WTC11 (cell line): ENCODE data around the gene RBP3.

Source experiments
- CTCF ChIP-seq: fragments of 200-600 bp; IDR thresholded peaks from 2 replicates; pipeline ENCODE4 v1.8.0; 2022; ENCODE audit warnings: antibody characterized with exemption
- TCF7 ChIP-seq: sonication (generic); formaldehyde crosslinking; IDR thresholded peaks from 2 replicates; pipeline ENCODE4 v1.8.0; 2022; ENCODE audit warnings: mild to moderate bottlenecking, low read depth, missing genetic modification reagents, moderate library complexity
- TF ChIP-seq, protein P1 (sequence below): sonication (generic); formaldehyde crosslinking; conservative IDR thresholded peaks from 2 replicates; pipeline ENCODE4 v1.8.1; 2023; ENCODE audit warnings: mild to moderate bottlenecking, low read depth, missing genetic modification reagents, moderate library complexity

DNA sequence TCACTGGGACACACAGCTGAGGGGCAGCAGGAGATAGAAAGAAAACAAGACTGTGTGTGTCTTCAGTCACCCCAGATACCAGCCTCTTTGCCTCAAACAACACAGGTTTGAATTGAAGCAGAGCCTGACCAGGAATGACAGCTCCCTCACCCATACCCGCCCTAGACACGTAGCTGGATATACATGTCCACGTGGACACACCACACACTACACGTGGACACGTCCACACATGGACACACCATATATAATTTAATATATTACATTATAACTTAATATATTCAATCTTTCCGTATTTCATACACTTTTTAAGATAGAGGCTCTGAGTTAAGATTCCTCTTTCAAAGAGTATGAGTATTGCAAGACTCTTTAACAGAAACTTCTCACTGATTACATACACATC is 14.6 kb upstream of the RBP3 start:
- TF ChIP-seq, protein P1, sequence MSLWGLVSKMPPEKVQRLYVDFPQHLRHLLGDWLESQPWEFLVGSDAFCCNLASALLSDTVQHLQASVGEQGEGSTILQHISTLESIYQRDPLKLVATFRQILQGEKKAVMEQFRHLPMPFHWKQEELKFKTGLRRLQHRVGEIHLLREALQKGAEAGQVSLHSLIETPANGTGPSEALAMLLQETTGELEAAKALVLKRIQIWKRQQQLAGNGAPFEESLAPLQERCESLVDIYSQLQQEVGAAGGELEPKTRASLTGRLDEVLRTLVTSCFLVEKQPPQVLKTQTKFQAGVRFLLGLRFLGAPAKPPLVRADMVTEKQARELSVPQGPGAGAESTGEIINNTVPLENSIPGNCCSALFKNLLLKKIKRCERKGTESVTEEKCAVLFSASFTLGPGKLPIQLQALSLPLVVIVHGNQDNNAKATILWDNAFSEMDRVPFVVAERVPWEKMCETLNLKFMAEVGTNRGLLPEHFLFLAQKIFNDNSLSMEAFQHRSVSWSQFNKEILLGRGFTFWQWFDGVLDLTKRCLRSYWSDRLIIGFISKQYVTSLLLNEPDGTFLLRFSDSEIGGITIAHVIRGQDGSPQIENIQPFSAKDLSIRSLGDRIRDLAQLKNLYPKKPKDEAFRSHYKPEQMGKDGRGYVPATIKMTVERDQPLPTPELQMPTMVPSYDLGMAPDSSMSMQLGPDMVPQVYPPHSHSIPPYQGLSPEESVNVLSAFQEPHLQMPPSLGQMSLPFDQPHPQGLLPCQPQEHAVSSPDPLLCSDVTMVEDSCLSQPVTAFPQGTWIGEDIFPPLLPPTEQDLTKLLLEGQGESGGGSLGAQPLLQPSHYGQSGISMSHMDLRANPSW = no peak
- TF ChIP-seq CTCF = no peak
- no peak for TF ChIP-seq TCF7 (CRISPR knock-in tag)
